ENCODE results near the gene ZNF107.

DNA sequence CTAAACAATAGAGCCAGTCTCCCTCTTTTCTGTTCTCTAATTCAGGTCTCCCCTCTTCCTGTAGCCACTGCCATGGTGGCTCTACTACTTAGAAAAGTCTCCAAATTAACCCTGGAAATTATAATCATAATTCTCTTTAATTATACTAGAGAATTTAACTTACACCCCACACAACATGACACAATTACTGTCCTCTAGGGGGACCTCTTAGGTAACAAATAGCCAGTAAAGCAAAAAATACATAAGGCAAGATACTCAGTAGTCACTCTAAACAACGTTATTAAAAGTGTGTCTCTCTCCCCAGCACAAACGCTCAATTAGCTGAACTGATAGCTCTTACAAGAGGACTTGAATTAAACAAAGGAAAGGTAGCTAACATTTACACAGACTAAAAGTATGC, 44.3 kb upstream of the ZNF107 start:
- TF ChIP-seq, protein P1, sequence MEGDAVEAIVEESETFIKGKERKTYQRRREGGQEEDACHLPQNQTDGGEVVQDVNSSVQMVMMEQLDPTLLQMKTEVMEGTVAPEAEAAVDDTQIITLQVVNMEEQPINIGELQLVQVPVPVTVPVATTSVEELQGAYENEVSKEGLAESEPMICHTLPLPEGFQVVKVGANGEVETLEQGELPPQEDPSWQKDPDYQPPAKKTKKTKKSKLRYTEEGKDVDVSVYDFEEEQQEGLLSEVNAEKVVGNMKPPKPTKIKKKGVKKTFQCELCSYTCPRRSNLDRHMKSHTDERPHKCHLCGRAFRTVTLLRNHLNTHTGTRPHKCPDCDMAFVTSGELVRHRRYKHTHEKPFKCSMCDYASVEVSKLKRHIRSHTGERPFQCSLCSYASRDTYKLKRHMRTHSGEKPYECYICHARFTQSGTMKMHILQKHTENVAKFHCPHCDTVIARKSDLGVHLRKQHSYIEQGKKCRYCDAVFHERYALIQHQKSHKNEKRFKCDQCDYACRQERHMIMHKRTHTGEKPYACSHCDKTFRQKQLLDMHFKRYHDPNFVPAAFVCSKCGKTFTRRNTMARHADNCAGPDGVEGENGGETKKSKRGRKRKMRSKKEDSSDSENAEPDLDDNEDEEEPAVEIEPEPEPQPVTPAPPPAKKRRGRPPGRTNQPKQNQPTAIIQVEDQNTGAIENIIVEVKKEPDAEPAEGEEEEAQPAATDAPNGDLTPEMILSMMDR (IDR thresholded peaks at IDR 0.05; ENCODE audit: extremely low read depth in 1 of 2, insufficient read depth in 1 of 2, low read depth in 1 of 2, low read length in 2 of 2), result no peak
- TF ChIP-seq POLR2A (IDR thresholded peaks at IDR 0.05; ENCODE audit: low read depth, low read length) (no peak), FOS (IDR thresholded peaks at IDR 0.05; ENCODE audit: borderline replicate concordance, insufficient read depth, low read length) (no peak), POLR2AphosphoS5 (IDR thresholded peaks at IDR 0.05; ENCODE audit: insufficient read depth, low read depth, low read length) (no peak), EZH2 (IDR thresholded peaks at IDR 0.05; ENCODE audit: borderline replicate concordance, low read depth, low read length, severe bottlenecking) (no peak), GATA2 (IDR thresholded peaks at IDR 0.05; ENCODE audit: insufficient read depth, insufficient read length, low read depth, low read length) (no peak), MYC (IDR thresholded peaks at IDR 0.05; ENCODE audit: low read depth, low read length) (no peak), JUN (IDR thresholded peaks at IDR 0.05; ENCODE audit: borderline replicate concordance, insufficient read depth, insufficient read length, low read depth) (no peak)
- TF ChIP-seq, protein P2, sequence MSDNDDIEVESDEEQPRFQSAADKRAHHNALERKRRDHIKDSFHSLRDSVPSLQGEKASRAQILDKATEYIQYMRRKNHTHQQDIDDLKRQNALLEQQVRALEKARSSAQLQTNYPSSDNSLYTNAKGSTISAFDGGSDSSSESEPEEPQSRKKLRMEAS (IDR thresholded peaks at IDR 0.05; ENCODE audit: insufficient read depth, insufficient read length), result no peak
